Calu3 (cell line): Measurements from ENCODE around the gene ATP10B. TPM values are rescaled to one million over a fixed set of nuclear protein-coding genes. Genes with fewer than 3 reads are reported as not detected.

ENCODE experiments used
- BruUV-seq: library from RNA; stranded (reverse); fragments of 400-500 nt; replicated peaks from 2 replicates; lab custom pipeline; 2021; lab: Mats Ljungman, UMichigan
- CTCF ChIA-PET: fragments of 300-600 bp; sonication (Branson Sonifier 250); formaldehyde crosslinking; loops from one replicate; lab custom pipeline; 2022; ENCODE audit warnings: antibody characterized with exemption; lab: Charles Lee
- DNase-seq: peaks from one replicate; pipeline ENCODE4 v3.0.0; 2022
- H3K27ac Mint-ChIP-seq: one replicate; pipeline ENCODE4 v1.8.0; 2022; ENCODE audit warnings: mixed read lengths; ENCODE audit not compliant: unreplicated experiment
- H3K27me3 Mint-ChIP-seq: one replicate; pipeline ENCODE4 v1.8.0; 2022; ENCODE audit warnings: mixed read lengths; ENCODE audit not compliant: unreplicated experiment
- H3K36me3 Mint-ChIP-seq: one replicate; pipeline ENCODE4 v1.8.0; 2022; ENCODE audit warnings: mild to moderate bottlenecking, moderate library complexity, mixed read lengths; ENCODE audit not compliant: insufficient read depth, unreplicated experiment
- H3K4me1 Mint-ChIP-seq: one replicate; pipeline ENCODE4 v1.8.0; 2022; ENCODE audit warnings: mild to moderate bottlenecking, low read depth, mixed read lengths; ENCODE audit not compliant: unreplicated experiment
- H3K4me3 Mint-ChIP-seq: one replicate; pipeline ENCODE4 v1.8.0; 2022; ENCODE audit warnings: mild to moderate bottlenecking, low read depth, moderate library complexity, mixed read lengths; ENCODE audit not compliant: unreplicated experiment
- H3K9me3 Mint-ChIP-seq: one replicate; pipeline ENCODE4 v1.8.0; 2022; ENCODE audit warnings: low read depth, mixed read lengths; ENCODE audit not compliant: unreplicated experiment
- intact Hi-C: fragments of 100-400 bp; cut with micrococcal nuclease; formaldehyde crosslinking; loops from one replicate; pipeline ENCODE4 v1.10.0; 2022; ENCODE audit not compliant: unreplicated experiment
- total RNA-seq: library from RNA; stranded (reverse); gene quantifications from 2 replicates; pipeline ENCODE4 v1.2.3, GENCODE V29; 2022
- TF ChIP-seq, protein P1 (sequence below): fragments of 200-600 bp; IDR thresholded peaks from one replicate; pipeline ENCODE4 v1.8.0; 2022; ENCODE audit warnings: antibody characterized with exemption; ENCODE audit not compliant: unreplicated experiment

The ATP10B gene
- total RNA-seq, 1 experiment from 2014 or later: 1.4 TPM

DNA sequence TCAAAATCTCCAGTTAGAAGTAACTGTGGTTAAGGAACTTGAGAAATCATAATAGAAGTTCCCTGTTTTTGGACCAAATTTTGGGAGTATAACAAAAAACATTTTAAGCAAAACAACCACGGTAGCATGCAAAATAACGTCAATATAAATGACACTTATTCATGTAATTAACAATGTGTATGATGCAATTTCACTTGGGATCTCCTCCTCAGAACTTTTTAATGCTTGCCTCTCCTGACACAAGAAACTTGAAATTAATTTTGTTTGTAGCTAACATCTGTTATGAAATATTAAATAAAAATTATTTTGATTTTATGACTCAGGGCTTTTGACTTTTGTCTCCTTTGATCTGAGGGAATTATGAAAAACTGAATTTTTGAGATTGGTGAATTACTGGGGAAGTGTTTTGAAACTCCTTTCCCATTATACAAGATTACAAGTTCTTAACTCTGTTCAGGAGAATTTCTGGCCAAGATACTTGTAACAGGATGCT is 149.7 kb downstream of the ATP10B start:
- intact Hi-C loops: no loop called here
- Mint-ChIP-seq H3K4me3 (no peak overlapping the region), H3K4me1 (peaks cover 39% of the 10 kb centered on the region), H3K9me3 (peaks cover 4% of the 10 kb centered on the region), H3K36me3 (no peaks in the 10 kb centered on the region), H3K27ac (no peak overlapping the region), H3K27me3 (no peaks in the 10 kb centered on the region)
- no peak for DNase-seq
- no TSS peak for BruUV-seq
- CTCF ChIA-PET: no interaction called here
- TF ChIP-seq, protein P1, sequence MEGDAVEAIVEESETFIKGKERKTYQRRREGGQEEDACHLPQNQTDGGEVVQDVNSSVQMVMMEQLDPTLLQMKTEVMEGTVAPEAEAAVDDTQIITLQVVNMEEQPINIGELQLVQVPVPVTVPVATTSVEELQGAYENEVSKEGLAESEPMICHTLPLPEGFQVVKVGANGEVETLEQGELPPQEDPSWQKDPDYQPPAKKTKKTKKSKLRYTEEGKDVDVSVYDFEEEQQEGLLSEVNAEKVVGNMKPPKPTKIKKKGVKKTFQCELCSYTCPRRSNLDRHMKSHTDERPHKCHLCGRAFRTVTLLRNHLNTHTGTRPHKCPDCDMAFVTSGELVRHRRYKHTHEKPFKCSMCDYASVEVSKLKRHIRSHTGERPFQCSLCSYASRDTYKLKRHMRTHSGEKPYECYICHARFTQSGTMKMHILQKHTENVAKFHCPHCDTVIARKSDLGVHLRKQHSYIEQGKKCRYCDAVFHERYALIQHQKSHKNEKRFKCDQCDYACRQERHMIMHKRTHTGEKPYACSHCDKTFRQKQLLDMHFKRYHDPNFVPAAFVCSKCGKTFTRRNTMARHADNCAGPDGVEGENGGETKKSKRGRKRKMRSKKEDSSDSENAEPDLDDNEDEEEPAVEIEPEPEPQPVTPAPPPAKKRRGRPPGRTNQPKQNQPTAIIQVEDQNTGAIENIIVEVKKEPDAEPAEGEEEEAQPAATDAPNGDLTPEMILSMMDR: no peak

DNA sequence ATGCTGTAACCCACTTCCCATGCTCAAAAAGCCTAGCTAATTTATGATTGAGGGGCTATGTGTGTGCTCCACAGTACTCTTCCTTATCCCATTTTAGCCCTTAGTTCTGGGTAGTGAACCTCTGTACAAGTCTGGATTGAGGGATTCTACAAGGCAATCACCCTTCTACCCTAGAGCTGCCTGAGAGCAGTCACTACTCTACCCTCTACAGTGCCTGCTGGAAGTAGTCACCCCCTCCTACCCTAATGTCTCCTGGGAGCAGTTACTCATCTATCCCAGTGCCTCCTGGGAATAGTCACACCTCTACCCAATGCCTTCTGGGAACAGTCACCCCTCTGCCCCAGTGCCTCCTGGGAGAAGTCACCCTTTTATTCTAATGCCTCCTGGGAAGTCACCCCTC is 150.6 kb downstream of the ATP10B start:
- CTCF ChIA-PET: no interaction called here
- Mint-ChIP-seq H3K27ac (no peak overlapping the region), H3K4me3 (no peak overlapping the region), H3K36me3 (no peaks in the 10 kb centered on the region), H3K4me1 (peaks cover 40% of the 10 kb centered on the region), H3K27me3 (no peaks in the 10 kb centered on the region), H3K9me3 (peaks cover 4% of the 10 kb centered on the region)
- no TSS peak for BruUV-seq
- TF ChIP-seq, protein P1: no peak
- intact Hi-C loops: no loop called here
- DNase-seq: no peak

DNA sequence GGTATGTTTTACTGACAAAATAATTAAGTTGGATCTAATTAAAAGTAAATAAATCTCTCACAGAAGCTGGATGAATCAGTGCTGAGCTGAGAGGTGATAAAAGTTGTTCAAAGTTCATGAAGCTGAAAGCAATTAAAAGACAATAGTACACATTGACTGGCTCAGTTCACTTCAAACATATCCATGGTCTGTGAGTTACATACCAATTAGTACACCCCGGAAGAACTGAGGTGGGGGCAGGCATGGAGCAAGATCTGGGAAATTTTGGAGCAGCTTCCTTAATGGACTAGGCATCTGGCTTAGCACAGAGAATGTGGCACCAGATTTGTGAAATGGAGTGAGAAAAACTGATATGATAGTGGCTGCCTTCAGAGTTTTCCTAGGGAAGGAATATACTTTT is 152.7 kb downstream of the ATP10B start:
- Mint-ChIP-seq H3K9me3 (no peaks in the 10 kb centered on the region), H3K27me3 (no peaks in the 10 kb centered on the region), H3K27ac (peak overlapping the region; percentile 45), H3K4me3 (no peak overlapping the region), H3K4me1 (peaks cover 44% of the 10 kb centered on the region), H3K36me3 (no peaks in the 10 kb centered on the region)
- intact Hi-C loops: loop anchor here (5.0 to 10.0 kb wide), 2 partner anchors 223 to 566 kb away; no protein-coding TSS in a partner anchor
- TF ChIP-seq, protein P1: no peak
- no TSS peak for BruUV-seq
- CTCF ChIA-PET: no interaction called here
- DNase-seq: peak; percentile 57

DNA sequence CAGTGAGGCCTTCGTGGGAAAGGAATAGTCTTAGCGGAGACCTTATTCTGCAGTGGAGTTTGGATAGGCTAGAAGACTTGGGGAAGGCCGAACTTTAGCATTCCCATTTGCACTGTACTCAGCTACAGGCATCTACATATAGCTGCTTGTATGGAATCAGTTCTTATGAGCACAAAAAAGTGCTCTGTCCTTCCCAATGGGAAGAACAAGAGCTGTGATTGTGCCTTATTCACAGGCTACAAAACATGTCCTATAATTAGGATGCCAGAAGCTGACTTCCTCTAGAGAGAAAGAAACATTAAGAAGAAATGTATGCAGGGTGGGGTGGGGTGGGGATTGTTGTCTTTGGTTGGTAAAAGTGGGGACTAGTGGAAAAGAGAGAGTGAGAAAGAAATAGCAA is 154.7 kb downstream of the ATP10B start:
- Mint-ChIP-seq H3K27me3 (no peaks in the 10 kb centered on the region), H3K9me3 (no peaks in the 10 kb centered on the region), H3K27ac (no peak overlapping the region), H3K36me3 (peaks cover 5% of the 10 kb centered on the region), H3K4me1 (peaks cover 64% of the 10 kb centered on the region), H3K4me3 (no peak overlapping the region)
- CTCF ChIA-PET: no interaction called here
- no peak for DNase-seq
- intact Hi-C loops: loop anchor here (5.0 to 10.0 kb wide), 2 partner anchors 225 to 568 kb away; no protein-coding TSS in a partner anchor
- BruUV-seq: no TSS peak
- TF ChIP-seq, protein P1: no peak
